Caco-2 (cell line): ENCODE data around the gene SH2D4B. TPM values are rescaled to one million over a fixed set of nuclear protein-coding genes. Genes with fewer than 3 reads are reported as not detected.

ENCODE experiments used
- BruUV-seq: library from RNA; stranded (reverse); fragments of 400-500 nt; replicated peaks from 2 replicates; lab custom pipeline; 2021; lab: Mats Ljungman, UMichigan
- CTCF ChIA-PET: fragments of 300-600 bp; sonication (Branson Sonifier 250); formaldehyde crosslinking; loops from one replicate; lab custom pipeline; 2022; ENCODE audit warnings: antibody characterized with exemption; lab: Charles Lee
- POLR2A ChIA-PET: fragments of 300-600 bp; sonication (Branson Sonifier 250); formaldehyde crosslinking; loops from one replicate; lab custom pipeline; 2022; ENCODE audit warnings: antibody characterized with exemption; lab: Charles Lee
- DNase-seq, 2 experiments: peaks; one replicate each; pipeline versions ENCODE4 v3.0.0 to v3.0.0-alpha.2; 2020 to 2022
- H3K27me3 ChIP-seq: replicated peaks from 2 replicates; pipeline ENCODE4 v1.6.0; 2011; ENCODE audit warnings: low read length; ENCODE audit not compliant: control insufficient read depth, insufficient read depth
- H3K36me3 ChIP-seq: 2 replicates; pipeline ENCODE4 v1.5.1; 2011; ENCODE audit warnings: low read length; ENCODE audit not compliant: control insufficient read depth, insufficient read depth
- H3K4me1 ChIP-seq: fragments of 250-450 bp; sonication (Bioruptor Pico); 2 replicates; pipeline ENCODE4 v1.5.1; 2020; ENCODE audit warnings: mild to moderate bottlenecking
- H3K4me3 ChIP-seq: 2 replicates; pipeline ENCODE4 v1.5.1; 2011; ENCODE audit warnings: low read depth, mild to moderate bottlenecking, control low read depth, low read length
- H3K9me3 ChIP-seq: fragments of 250-450 bp; sonication (Bioruptor Pico); 2 replicates; pipeline ENCODE4 v1.5.1; 2020; ENCODE audit warnings: mild to moderate bottlenecking, moderate library complexity
- H3K27ac Mint-ChIP-seq: one replicate; pipeline ENCODE4 v1.8.0; 2022; ENCODE audit warnings: mixed read lengths; ENCODE audit not compliant: unreplicated experiment
- H3K27me3 Mint-ChIP-seq: one replicate; pipeline ENCODE4 v1.8.0; 2022; ENCODE audit warnings: mixed read lengths; ENCODE audit not compliant: insufficient read depth, unreplicated experiment
- H3K36me3 Mint-ChIP-seq: one replicate; pipeline ENCODE4 v1.8.0; 2022; ENCODE audit warnings: mild to moderate bottlenecking, mixed read lengths; ENCODE audit not compliant: insufficient read depth, unreplicated experiment
- H3K4me1 Mint-ChIP-seq: one replicate; pipeline ENCODE4 v1.8.0; 2022; ENCODE audit warnings: low read depth, mixed read lengths; ENCODE audit not compliant: unreplicated experiment
- H3K4me3 Mint-ChIP-seq: one replicate; pipeline ENCODE4 v1.8.0; 2022; ENCODE audit warnings: mild to moderate bottlenecking, moderate library complexity, mixed read lengths; ENCODE audit not compliant: unreplicated experiment
- H3K9me3 Mint-ChIP-seq: one replicate; pipeline ENCODE4 v1.8.0; 2022; ENCODE audit warnings: mixed read lengths; ENCODE audit not compliant: unreplicated experiment
- CTCF ChIP-seq, 2 experiments: fragments of 200-600 bp in 1 of 2; IDR thresholded peaks; 1 replicate in 1 of 2; 2 replicates in 1 of 2; pipeline versions ENCODE4 v1.5.1 to v1.8.0; 2011 to 2022; ENCODE audit warnings: antibody characterized with exemption in 1 of 2, control low read depth in 1 of 2, inconsistent platforms in 1 of 2, low read depth in 1 of 2, low read length in 1 of 2, mild to moderate bottlenecking in 1 of 2, moderate library complexity in 1 of 2; ENCODE audit not compliant: insufficient read depth in 1 of 2, severe bottlenecking in 1 of 2, unreplicated experiment in 1 of 2
- intact Hi-C: fragments of 100-400 bp; cut with micrococcal nuclease; formaldehyde crosslinking; loops from one replicate; pipeline ENCODE4 v1.10.0; 2022; ENCODE audit not compliant: unreplicated experiment
- total RNA-seq: library from RNA; stranded (reverse); gene quantifications from 2 replicates; pipeline ENCODE4 v1.2.3, GENCODE V29; 2022

SH2D4B gene
- total RNA-seq, 1 experiment from 2014 or later = 0.23 TPM

GRCh38 chr10:80617807-80618206 is 80.1 kb downstream of the SH2D4B start:
- CTCF ChIA-PET = no interaction called here
- no peak for TF ChIP-seq CTCF (IDR thresholded peaks at IDR 0.05; ENCODE audit: insufficient read depth in 1 of 2, low read depth in 1 of 2, low read length in 1 of 2, severe bottlenecking in 1 of 2, unreplicated experiment in 1 of 2)
- Histone ChIP-seq H3K9me3 (no peaks in the 10 kb centered on the region), H3K4me3 (no peak overlapping the region), H3K36me3 (no peaks in the 10 kb centered on the region), H3K27me3 (no peaks in the 10 kb centered on the region), H3K4me1 (no peaks in the 10 kb centered on the region; the same call in 1 of the 2 replicates)
- no peaks in the 10 kb centered on the region for H3K4me1 Mint-ChIP-seq
- no peaks in the 10 kb centered on the region for H3K9me3 Mint-ChIP-seq
- H3K36me3 Mint-ChIP-seq = no peaks in the 10 kb centered on the region
- no peak for DNase-seq
- POLR2A ChIA-PET = no interaction called here
- BruUV-seq = no TSS peak
- intact Hi-C loops = no loop called here
- H3K4me3 Mint-ChIP-seq = no peak overlapping the region
- H3K27me3 Mint-ChIP-seq = no peaks in the 10 kb centered on the region
- H3K27ac Mint-ChIP-seq = no peak overlapping the region

- Mint-ChIP-seq H3K9me3 (no peaks in the 10 kb centered on the region), H3K27ac (no peak overlapping the region), H3K4me1 (no peaks in the 10 kb centered on the region), H3K27me3 (peaks cover 2% of the 10 kb centered on the region), H3K4me3 (no peak overlapping the region), H3K36me3 (no peaks in the 10 kb centered on the region)
- H3K4me3 ChIP-seq = no peak overlapping the region
- no peaks in the 10 kb centered on the region for H3K36me3 ChIP-seq
- no peak for DNase-seq
- CTCF ChIA-PET = no interaction called here
- H3K27me3 ChIP-seq = no peaks in the 10 kb centered on the region
- TF ChIP-seq CTCF (IDR thresholded peaks at IDR 0.05; ENCODE audit: insufficient read depth in 1 of 2, low read depth in 1 of 2, low read length in 1 of 2, severe bottlenecking in 1 of 2, unreplicated experiment in 1 of 2) = no peak
- intact Hi-C loops = no loop called here
- POLR2A ChIA-PET = no interaction called here
- H3K9me3 ChIP-seq = no peaks in the 10 kb centered on the region
- H3K4me1 ChIP-seq = no peaks in the 10 kb centered on the region; the same call in 1 of the 2 replicates
- BruUV-seq = no TSS peak
Observed at GRCh38 chr10:80619036-80619435, 81.3 kb downstream of the SH2D4B start.

- Mint-ChIP-seq H3K27me3 (peaks cover 10% of the 10 kb centered on the region), H3K4me1 (no peaks in the 10 kb centered on the region), H3K4me3 (no peak overlapping the region), H3K27ac (no peak overlapping the region), H3K9me3 (peaks cover 10% of the 10 kb centered on the region), H3K36me3 (no peaks in the 10 kb centered on the region)
- ChIA-PET POLR2A (no interaction called here), CTCF (no interaction called here)
- H3K36me3 ChIP-seq = no peaks in the 10 kb centered on the region
- no peak for TF ChIP-seq CTCF (IDR thresholded peaks at IDR 0.05; ENCODE audit: insufficient read depth in 1 of 2, low read depth in 1 of 2, low read length in 1 of 2, severe bottlenecking in 1 of 2, unreplicated experiment in 1 of 2)
- no peaks in the 10 kb centered on the region; the same call in 1 of the 2 replicates for H3K4me1 ChIP-seq
- intact Hi-C loops = no loop called here
- no peaks in the 10 kb centered on the region for H3K9me3 ChIP-seq
- no peaks in the 10 kb centered on the region for H3K27me3 ChIP-seq
- no peak overlapping the region for H3K4me3 ChIP-seq
- no TSS peak for BruUV-seq
- no peak for DNase-seq
Observed at GRCh38 chr10:80622153-80622552, 84.5 kb downstream of the SH2D4B start.
